Body of pancreas (tissue), 4 donors: ENCODE measurements around the gene ELAVL2. TPM values are rescaled to one million over a fixed set of nuclear protein-coding genes. Genes with fewer than 3 reads are reported as not detected.

Experiments
- ATAC-seq: fragments of 150-250 bp; one replicate; pipeline ENCODE4 v1.9.1; 2016
- DNase-seq, 4 donors: peaks; one replicate each; pipeline ENCODE4 v3.0.0-alpha.2; 2019
- H3K27ac ChIP-seq, 4 donors: fragments of 200-600 bp; sonication (generic); 1 replicate in 3 of 4; 2 replicates in 1 of 4; pipeline versions ENCODE4 v1.5.1 to v1.6.1; 2016 to 2019; ENCODE audit warnings: mild to moderate bottlenecking in 1 of 4, mixed read lengths in 1 of 4, moderate library complexity in 1 of 4
- H3K27me3 ChIP-seq, 2 donors: fragments of 200-600 bp; sonication (generic); one replicate each; pipeline ENCODE4 v1.6.0; 2016; ENCODE audit warnings: mild to moderate bottlenecking in 1 of 2
- H3K36me3 ChIP-seq, 2 donors: fragments of 200-600 bp; sonication (generic); replicated peaks in 1 of 2; 2 replicates each; pipeline ENCODE4 v1.5.1; 2016; ENCODE audit warnings: low read depth in 2 of 2; ENCODE audit not compliant: insufficient read depth in 1 of 2
- H3K4me1 ChIP-seq: fragments of 200-600 bp; sonication (generic); one replicate; pipeline ENCODE4 v1.6.0; 2016
- H3K4me3 ChIP-seq, 2 donors: fragments of 200-600 bp; sonication (generic); 1 replicate in 1 of 2; 2 replicates in 1 of 2; pipeline ENCODE4 v1.5.1; 2016 to 2019
- H3K9me3 ChIP-seq, 3 donors: fragments of 200-600 bp; sonication (generic); 1 replicate in 2 of 3; 2 replicates in 1 of 3; pipeline ENCODE4 v1.5.1; 2016
- POLR2A ChIP-seq, 3 donors: fragments of 450-650 bp; IDR thresholded peaks; one replicate each; pipeline ENCODE4 v1.6.1; 2016; ENCODE audit warnings: antibody characterized with exemption in 3 of 3, mild to moderate bottlenecking in 2 of 3
- WGBS, 2 donors: methylation state at CpG; one replicate each; pipeline ENCODE4 v1.1.5; 2017; 5-methylcytosine and 5-hydroxymethylcytosine counted together
- intact Hi-C: fragments of 100-400 bp; cut with DNase I; formaldehyde crosslinking; loops from one replicate; pipeline ENCODE4 v1.15.1; 2023
- total RNA-seq, 2 donors: library from RNA; depleted of rRNA; stranded (reverse); fragments of >200 nt; gene quantifications; one replicate each; pipeline ENCODE4 v1.1.0, GENCODE V29; 2016
- TF ChIP-seq, protein P1 (sequence below), 7 experiments: fragments of 450-650 bp in 4 of 7; fragments of 200-600 bp in 3 of 7; sonication (generic) in 3 of 7; IDR thresholded peaks; one replicate each; pipeline ENCODE4 v1.5.1; 2016 to 2019; ENCODE audit warnings: antibody characterized with exemption in 7 of 7

The ELAVL2 gene
- total RNA-seq, 2 donors from 2014 or later: not detected

DNA sequence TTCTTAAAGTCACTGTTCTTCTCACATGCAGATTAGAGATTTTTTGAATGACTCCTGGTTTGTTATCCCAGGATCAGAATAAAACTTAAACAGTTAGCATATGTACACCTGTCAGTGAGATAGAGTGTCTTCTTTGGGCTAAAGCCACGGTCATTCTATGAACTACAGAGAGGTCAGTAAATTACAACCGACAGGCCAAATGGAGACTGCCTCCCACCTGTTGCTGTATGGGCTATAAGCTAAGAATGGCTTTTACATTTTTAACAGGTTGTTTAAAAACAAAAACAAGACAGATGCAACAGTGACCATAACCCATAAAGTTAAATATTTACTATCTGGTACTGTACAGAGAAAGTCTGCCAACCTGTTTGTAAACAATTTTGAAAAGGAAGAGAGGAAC lies 125.7 kb downstream of the ELAVL2 start:
- WGBS, 2 donors: 42 to 54% methylated on average over 2 of the region's 2 CpGs
- no peak for TF ChIP-seq POLR2A (IDR thresholded peaks at IDR 0.05)
- TF ChIP-seq, protein P1, sequence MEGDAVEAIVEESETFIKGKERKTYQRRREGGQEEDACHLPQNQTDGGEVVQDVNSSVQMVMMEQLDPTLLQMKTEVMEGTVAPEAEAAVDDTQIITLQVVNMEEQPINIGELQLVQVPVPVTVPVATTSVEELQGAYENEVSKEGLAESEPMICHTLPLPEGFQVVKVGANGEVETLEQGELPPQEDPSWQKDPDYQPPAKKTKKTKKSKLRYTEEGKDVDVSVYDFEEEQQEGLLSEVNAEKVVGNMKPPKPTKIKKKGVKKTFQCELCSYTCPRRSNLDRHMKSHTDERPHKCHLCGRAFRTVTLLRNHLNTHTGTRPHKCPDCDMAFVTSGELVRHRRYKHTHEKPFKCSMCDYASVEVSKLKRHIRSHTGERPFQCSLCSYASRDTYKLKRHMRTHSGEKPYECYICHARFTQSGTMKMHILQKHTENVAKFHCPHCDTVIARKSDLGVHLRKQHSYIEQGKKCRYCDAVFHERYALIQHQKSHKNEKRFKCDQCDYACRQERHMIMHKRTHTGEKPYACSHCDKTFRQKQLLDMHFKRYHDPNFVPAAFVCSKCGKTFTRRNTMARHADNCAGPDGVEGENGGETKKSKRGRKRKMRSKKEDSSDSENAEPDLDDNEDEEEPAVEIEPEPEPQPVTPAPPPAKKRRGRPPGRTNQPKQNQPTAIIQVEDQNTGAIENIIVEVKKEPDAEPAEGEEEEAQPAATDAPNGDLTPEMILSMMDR (IDR thresholded peaks at IDR 0.05): no peak
- intact Hi-C loops: no loop called here
- DNase-seq: no peak
- no peak overlapping the region for H3K4me3 ChIP-seq
- ATAC-seq: no peak
- H3K36me3 ChIP-seq: no peaks in the 10 kb centered on the region
- H3K27me3 ChIP-seq: no peaks in the 10 kb centered on the region
- H3K27ac ChIP-seq: no peak overlapping the region
- H3K9me3 ChIP-seq: no peaks in the 10 kb centered on the region
- no peaks in the 10 kb centered on the region for H3K4me1 ChIP-seq

DNA sequence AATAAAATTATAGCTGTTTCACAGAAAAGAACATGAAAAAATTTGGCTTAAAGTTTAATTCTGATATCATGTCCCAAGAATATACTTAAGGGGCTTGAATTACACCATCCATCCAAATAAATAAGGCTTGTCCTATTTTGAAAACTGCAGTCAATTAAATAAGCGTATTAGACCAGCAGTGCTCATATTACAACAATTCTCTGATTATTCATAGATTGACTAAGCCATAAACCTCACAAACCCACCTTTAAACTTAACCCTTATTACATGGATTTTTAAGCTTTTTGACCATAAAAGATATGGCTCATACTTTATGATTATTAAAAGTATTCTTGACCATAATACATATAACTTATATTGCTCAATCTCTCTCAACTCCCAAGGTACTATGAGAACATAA lies 127.9 kb downstream of the ELAVL2 start:
- H3K36me3 ChIP-seq: no peaks in the 10 kb centered on the region
- H3K27me3 ChIP-seq: no peaks in the 10 kb centered on the region
- 59 to 72% methylated on average over 1 of the region's 1 CpG for WGBS, 2 donors
- ATAC-seq: no peak
- no peak for TF ChIP-seq POLR2A (IDR thresholded peaks at IDR 0.05)
- TF ChIP-seq, protein P1 (IDR thresholded peaks at IDR 0.05): no peak
- H3K4me3 ChIP-seq: no peak overlapping the region
- no peak for DNase-seq
- intact Hi-C loops: no loop called here
- no peaks in the 10 kb centered on the region for H3K4me1 ChIP-seq
- H3K27ac ChIP-seq: no peak overlapping the region
- no peaks in the 10 kb centered on the region for H3K9me3 ChIP-seq

DNA sequence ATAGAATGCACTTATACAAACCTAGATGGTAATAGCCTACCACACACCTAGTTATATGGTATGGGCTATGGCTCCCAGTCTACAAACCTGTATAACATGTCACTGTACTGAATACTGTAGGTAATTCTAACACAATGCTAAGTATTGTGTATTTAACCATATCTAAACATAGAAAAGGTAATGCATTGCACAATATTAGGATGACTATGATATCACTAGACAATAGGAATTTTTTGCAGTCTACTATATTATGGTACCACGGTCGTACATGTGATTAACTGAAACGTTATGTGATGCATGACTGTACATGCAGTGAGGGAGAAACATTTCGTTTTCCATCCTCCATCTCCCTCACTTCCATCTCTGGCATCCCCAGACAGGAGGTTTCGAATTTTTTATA lies 130.5 kb downstream of the ELAVL2 start:
- DNase-seq (no peak), ATAC-seq (no peak)
- 54 to 66% methylated on average over 5 of the region's 5 CpGs for WGBS, 2 donors
- no peaks in the 10 kb centered on the region for H3K36me3 ChIP-seq
- no peak overlapping the region for H3K27ac ChIP-seq
- TF ChIP-seq POLR2A (IDR thresholded peaks at IDR 0.05): no peak
- TF ChIP-seq, protein P1 (IDR thresholded peaks at IDR 0.05): no peak
- no peaks in the 10 kb centered on the region for H3K9me3 ChIP-seq
- H3K4me1 ChIP-seq: no peaks in the 10 kb centered on the region
- no peak overlapping the region for H3K4me3 ChIP-seq
- intact Hi-C loops: no loop called here
- no peaks in the 10 kb centered on the region for H3K27me3 ChIP-seq

DNA sequence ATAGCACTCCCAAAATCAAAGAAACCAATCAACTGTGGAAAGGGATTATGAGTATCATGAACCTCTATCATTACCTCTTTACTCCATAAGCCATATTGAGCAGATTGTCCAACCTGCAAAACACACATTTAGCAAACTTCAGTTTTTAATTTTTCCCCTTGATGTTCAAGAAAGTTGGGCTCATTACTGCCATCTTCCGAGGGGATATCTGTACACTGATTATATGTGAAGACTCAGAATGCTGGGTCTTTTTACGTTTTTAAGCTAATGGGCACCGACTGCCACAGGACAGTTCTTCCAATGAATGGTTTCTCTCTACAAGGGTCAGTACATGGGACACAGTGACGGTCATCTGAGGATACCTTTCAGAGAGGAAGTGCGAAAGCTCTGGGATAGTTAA lies 132.7 kb downstream of the ELAVL2 start:
- 77 to 82% methylated on average over 5 of the region's 5 CpGs for WGBS, 2 donors
- H3K27ac ChIP-seq: no peak overlapping the region
- no peak overlapping the region for H3K4me3 ChIP-seq
- intact Hi-C loops: no loop called here
- DNase-seq (no peak), ATAC-seq (no peak)
- TF ChIP-seq POLR2A (IDR thresholded peaks at IDR 0.05): no peak
- TF ChIP-seq, protein P1 (IDR thresholded peaks at IDR 0.05): no peak
- H3K36me3 ChIP-seq: no peaks in the 10 kb centered on the region
- H3K4me1 ChIP-seq: no peaks in the 10 kb centered on the region
- H3K9me3 ChIP-seq: no peaks in the 10 kb centered on the region
- no peaks in the 10 kb centered on the region for H3K27me3 ChIP-seq

DNA sequence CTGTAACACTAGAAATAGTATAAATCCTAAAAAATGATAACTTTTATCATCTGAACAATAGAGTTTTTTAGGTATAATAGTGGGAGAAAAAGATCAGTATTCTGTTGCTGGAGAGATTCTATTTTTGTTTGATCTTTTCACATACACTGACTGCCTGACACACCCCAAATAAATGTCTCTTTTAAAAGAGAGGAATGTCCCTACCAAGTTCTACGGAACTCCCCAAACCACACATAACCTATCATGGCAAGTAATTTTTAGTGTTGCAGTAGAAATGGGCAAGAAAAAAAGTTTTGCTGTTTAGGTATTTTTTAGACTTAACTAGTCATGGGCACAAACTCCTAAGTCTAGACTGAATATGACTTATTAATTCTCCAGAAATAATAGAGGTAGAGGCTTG lies 139.1 kb downstream of the ELAVL2 start:
- 71 to 76% methylated on average over 1 of the region's 1 CpG for WGBS, 2 donors
- no peaks in the 10 kb centered on the region for H3K27me3 ChIP-seq
- ATAC-seq (no peak), DNase-seq (no peak)
- no peaks in the 10 kb centered on the region for H3K4me1 ChIP-seq
- intact Hi-C loops: no loop called here
- H3K4me3 ChIP-seq: no peak overlapping the region
- no peaks in the 10 kb centered on the region for H3K9me3 ChIP-seq
- H3K27ac ChIP-seq: no peak overlapping the region
- no peak for TF ChIP-seq POLR2A (IDR thresholded peaks at IDR 0.05)
- TF ChIP-seq, protein P1 (IDR thresholded peaks at IDR 0.05): no peak
- no peaks in the 10 kb centered on the region for H3K36me3 ChIP-seq
